Adrenal gland (tissue), 5 donors: ENCODE data around the gene FOXP4.

Experiments used
- CTCF ChIP-seq, 6 experiments: fragments of 450-650 bp in 4 of 6; fragments of 200-600 bp in 2 of 6; sonication (generic) in 1 of 6; IDR thresholded peaks; 1 replicate in 5 of 6; 2 replicates in 1 of 6; pipeline versions ENCODE4 v1.5.1 to v1.8.0; 2016 to 2021; ENCODE audit warnings: antibody characterized with exemption in 6 of 6, mild to moderate bottlenecking in 2 of 6, moderate library complexity in 1 of 6
- POLR2A ChIP-seq, 2 donors: fragments of 450-650 bp; IDR thresholded peaks; one replicate each; pipeline ENCODE4 v1.6.1; 2017; ENCODE audit warnings: antibody characterized with exemption in 2 of 2, mild to moderate bottlenecking in 2 of 2, moderate library complexity in 1 of 2
- donor health status: DM: no; HTN: no; CAD: no.

GRCh38 chr6:41539204-41539603 is 7.0 kb upstream of the FOXP4 start:
- TF ChIP-seq CTCF (IDR thresholded peaks at IDR 0.05) (no peak), POLR2A (IDR thresholded peaks at IDR 0.05) (no peak)
